Measurements from ENCODE around the gene PERM1.

PERM1 gene

DNA sequence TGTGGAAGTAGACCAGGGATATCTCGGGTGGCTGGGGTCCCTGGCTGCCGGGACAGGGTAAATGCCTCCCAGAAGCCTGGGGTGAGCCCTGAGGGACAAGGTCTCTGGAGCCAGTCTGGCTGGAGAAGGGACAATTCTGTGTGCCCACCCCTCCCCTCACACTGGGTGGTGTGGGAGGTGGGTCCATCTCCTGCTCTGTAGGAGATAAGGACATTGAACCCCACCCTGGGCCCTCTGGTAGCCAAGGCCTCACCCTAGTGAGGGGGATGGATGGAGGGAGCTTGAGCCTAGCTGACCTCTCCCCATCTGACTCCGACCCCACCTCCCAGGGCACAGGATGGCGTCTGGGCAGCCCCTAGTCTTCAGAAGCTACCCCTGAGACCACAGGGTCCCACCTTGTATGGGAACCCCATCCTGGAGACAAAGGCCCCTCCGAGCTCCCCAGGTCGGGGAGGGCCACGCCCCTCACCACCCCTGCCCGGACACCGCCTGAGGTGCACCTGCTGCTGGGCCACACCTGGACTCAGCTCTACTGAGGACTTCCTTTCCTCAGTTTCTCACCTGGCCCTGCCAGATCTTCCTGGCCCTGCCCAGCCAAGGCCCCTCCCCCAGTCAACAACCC lies 42.4 kb upstream of the PERM1 start:
- no peaks in the 10 kb centered on the region for H3K36me3 ChIP-seq (ENCODE audit: control insufficient read depth in 4 of 4, insufficient read depth in 4 of 4, low read length in 3 of 4)
- POLR2A ChIA-PET: no interaction called here

DNA sequence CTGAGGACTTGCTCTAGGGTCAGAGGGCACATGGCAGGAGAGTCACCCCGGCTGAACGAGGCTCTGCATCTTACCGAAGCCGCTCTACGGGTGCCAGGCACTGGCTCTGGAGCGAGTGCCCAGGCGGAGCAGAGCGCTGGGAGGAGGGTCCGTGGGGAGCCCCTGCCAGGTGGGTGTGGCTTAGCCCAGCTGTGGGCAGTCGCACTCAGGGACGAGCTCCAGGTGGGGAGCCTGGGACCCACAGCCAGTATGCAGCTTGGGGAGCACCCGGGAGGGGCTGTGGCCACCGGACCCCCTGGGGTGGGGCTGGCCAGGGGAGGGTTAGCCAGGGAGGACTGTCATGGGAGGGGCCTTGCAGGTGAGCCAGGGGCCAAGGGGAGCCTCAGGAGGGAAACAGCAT lies 41.8 kb upstream of the PERM1 start:
- ChIA-PET POLR2A (no interaction called here), CTCF (interaction anchor here (1.0 to 1.6 kb wide), 3 partner anchors 10 to 39 kb away, joined by 3 to 5 read pairs (median 3); no protein-coding TSS in a partner anchor)
- no peak overlapping the region for H3K27ac ChIP-seq (ENCODE audit: insufficient read depth in 1 of 2, low read depth in 1 of 2, low read length in 2 of 2, poor library complexity in 1 of 2, severe bottlenecking in 2 of 2)
- no peak for DNase-seq
- no peak overlapping the region for H3K4me3 ChIP-seq (ENCODE audit: control insufficient read depth in 1 of 7, extremely low read depth in 1 of 7, insufficient read depth in 4 of 7, low read depth in 2 of 7, low read length in 6 of 7)
- whole genome bisulfite sequencing (ENCODE audit: insufficient coverage): 83% methylated on average over 11 of the region's 13 CpGs
- no peaks in the 10 kb centered on the region for H3K36me3 ChIP-seq (ENCODE audit: control insufficient read depth in 4 of 4, insufficient read depth in 4 of 4, low read length in 3 of 4)
- H3K9me3 ChIP-seq (ENCODE audit: control extremely low read depth in 1 of 5, control insufficient read depth in 4 of 5, insufficient read depth in 2 of 5, low read depth in 1 of 5, low read length in 4 of 5): no peaks in the 10 kb centered on the region
- H3K27me3 ChIP-seq (replicated peaks in 2 of 5; ENCODE audit: control insufficient read depth in 4 of 5, insufficient read depth in 5 of 5, low read length in 4 of 5): peaks cover 0 to 46% (median 8%) of the 10 kb centered on the region in 5 experiments
- H3K4me1 ChIP-seq (ENCODE audit: control extremely low read depth in 1 of 4, control insufficient read depth in 4 of 4, insufficient read depth in 4 of 4, low read length in 3 of 4): peaks cover 0 to 19% (median 17%) of the 10 kb centered on the region in 4 experiments

More for the DNA sequence above, 42.4 kb upstream of the PERM1 start:
- H3K27ac ChIP-seq (ENCODE audit: insufficient read depth in 1 of 2, low read depth in 1 of 2, low read length in 2 of 2, poor library complexity in 1 of 2, severe bottlenecking in 2 of 2): no peak overlapping the region
- CTCF ChIA-PET: interaction anchor here (1.0 to 1.6 kb wide), 4 partner anchors 9 to 41 kb away, joined by 3 to 5 read pairs (median 4); no protein-coding TSS in a partner anchor
- H3K4me1 ChIP-seq (ENCODE audit: control extremely low read depth in 1 of 4, control insufficient read depth in 4 of 4, insufficient read depth in 4 of 4, low read length in 3 of 4): peaks cover 0 to 17% (median 14%) of the 10 kb centered on the region in 4 experiments
- no peaks in the 10 kb centered on the region for H3K9me3 ChIP-seq (ENCODE audit: control extremely low read depth in 1 of 5, control insufficient read depth in 4 of 5, insufficient read depth in 2 of 5, low read depth in 1 of 5, low read length in 4 of 5)
- H3K27me3 ChIP-seq (replicated peaks in 2 of 5; ENCODE audit: control insufficient read depth in 4 of 5, insufficient read depth in 5 of 5, low read length in 4 of 5): peaks cover 0 to 46% (median 8%) of the 10 kb centered on the region in 5 experiments
- 95% methylated on average over 8 of the region's 9 CpGs for WGBS (ENCODE audit: insufficient coverage)
- no peak for DNase-seq
- no peak overlapping the region for H3K4me3 ChIP-seq (ENCODE audit: control insufficient read depth in 1 of 7, extremely low read depth in 1 of 7, insufficient read depth in 4 of 7, low read depth in 2 of 7, low read length in 6 of 7)

DNA sequence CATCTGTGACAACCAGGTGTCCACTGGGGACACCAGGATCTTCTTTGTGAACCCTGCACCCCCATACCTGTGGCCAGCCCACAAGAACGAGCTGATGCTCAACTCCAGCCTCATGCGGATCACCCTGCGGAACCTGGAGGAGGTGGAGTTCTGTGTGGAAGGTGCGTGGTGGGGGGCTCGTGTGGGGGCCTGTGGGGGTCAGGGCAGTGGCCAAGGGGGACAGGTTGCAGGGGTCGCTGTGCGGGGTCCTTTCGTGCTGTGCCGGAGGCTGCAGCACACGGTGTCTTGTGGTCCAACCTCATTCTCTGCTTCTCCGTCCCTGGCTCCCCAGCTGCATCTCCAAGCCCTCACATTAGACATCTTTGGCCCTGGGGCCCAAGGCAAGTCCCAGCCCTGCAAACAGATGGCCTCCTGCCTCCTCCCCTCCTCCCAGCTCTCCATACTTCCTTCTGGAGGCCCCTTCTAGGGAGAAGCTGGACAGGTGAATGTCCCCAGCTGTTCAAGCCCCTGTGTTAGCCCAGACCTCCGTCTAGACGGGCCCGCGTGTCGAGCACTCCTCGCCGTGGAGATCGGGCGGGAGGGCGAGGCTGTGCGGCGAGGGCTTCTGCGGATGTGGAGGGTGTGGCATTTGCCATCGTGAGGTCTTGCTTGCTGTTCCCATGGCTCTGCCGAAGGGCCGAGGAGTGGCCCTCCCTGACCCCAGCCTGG lies 40.6 kb upstream of the PERM1 start:
- Histone ChIP-seq H3K27ac (ENCODE audit: insufficient read depth in 1 of 2, low read depth in 1 of 2, low read length in 2 of 2, poor library complexity in 1 of 2, severe bottlenecking in 2 of 2) (no peak overlapping the region), H3K36me3 (ENCODE audit: control insufficient read depth in 4 of 4, insufficient read depth in 4 of 4, low read length in 3 of 4) (no peaks in the 10 kb centered on the region), H3K9me3 (ENCODE audit: control extremely low read depth in 1 of 5, control insufficient read depth in 4 of 5, insufficient read depth in 2 of 5, low read depth in 1 of 5, low read length in 4 of 5) (no peaks in the 10 kb centered on the region), H3K27me3 (replicated peaks in 2 of 5; ENCODE audit: control insufficient read depth in 4 of 5, insufficient read depth in 5 of 5, low read length in 4 of 5) (peaks cover 0 to 45% (median 8%) of the 10 kb centered on the region in 5 experiments), H3K4me3 (ENCODE audit: control insufficient read depth in 1 of 7, extremely low read depth in 1 of 7, insufficient read depth in 4 of 7, low read depth in 2 of 7, low read length in 6 of 7) (no peak overlapping the region), H3K4me1 (ENCODE audit: control extremely low read depth in 1 of 4, control insufficient read depth in 4 of 4, insufficient read depth in 4 of 4, low read length in 3 of 4) (peaks cover 0 to 19% (median 17%) of the 10 kb centered on the region in 4 experiments)
- DNase-seq: no peak
- ChIA-PET POLR2A (no interaction called here), CTCF (interaction anchor here (0.9 kb wide), 1 partner anchor 13 kb away, joined by 4 read pairs; no protein-coding TSS in a partner anchor)
- 76% methylated on average over 24 of the region's 27 CpGs for WGBS (ENCODE audit: insufficient coverage)

DNA sequence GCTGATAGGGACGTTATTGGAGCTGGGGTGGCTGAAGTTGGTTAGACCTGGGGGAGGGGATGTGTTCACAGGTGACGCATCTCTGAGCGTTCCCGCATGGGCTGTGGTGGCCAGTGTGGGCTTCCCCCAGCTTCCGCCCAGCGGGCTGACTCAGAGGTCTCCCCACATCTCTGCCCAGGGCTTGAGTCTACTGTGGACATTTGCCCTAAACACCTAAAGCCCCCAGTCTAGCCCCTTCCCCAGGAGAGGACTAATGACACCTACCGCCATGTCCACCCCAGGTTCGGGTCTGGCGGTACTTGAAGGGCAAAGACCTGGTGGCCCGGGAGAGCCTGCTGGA lies 40.0 kb upstream of the PERM1 start:
- no peaks in the 10 kb centered on the region for H3K9me3 ChIP-seq (ENCODE audit: control extremely low read depth in 1 of 5, control insufficient read depth in 4 of 5, insufficient read depth in 2 of 5, low read depth in 1 of 5, low read length in 4 of 5)
- WGBS (ENCODE audit: insufficient coverage): 95% methylated on average over 8 of the region's 10 CpGs
- H3K36me3 ChIP-seq (ENCODE audit: control insufficient read depth in 4 of 4, insufficient read depth in 4 of 4, low read length in 3 of 4): no peaks in the 10 kb centered on the region
- POLR2A ChIA-PET: no interaction called here
- CTCF ChIA-PET: interaction anchor here (0.9 kb wide), 1 partner anchor 14 kb away, joined by 4 read pairs; no protein-coding TSS in a partner anchor
- H3K4me3 ChIP-seq (ENCODE audit: control insufficient read depth in 1 of 7, extremely low read depth in 1 of 7, insufficient read depth in 4 of 7, low read depth in 2 of 7, low read length in 6 of 7): no peak overlapping the region
- no peak overlapping the region for H3K27ac ChIP-seq (ENCODE audit: insufficient read depth in 1 of 2, low read depth in 1 of 2, low read length in 2 of 2, poor library complexity in 1 of 2, severe bottlenecking in 2 of 2)
- H3K4me1 ChIP-seq (ENCODE audit: control extremely low read depth in 1 of 4, control insufficient read depth in 4 of 4, insufficient read depth in 4 of 4, low read length in 3 of 4): peaks cover 0 to 19% (median 17%) of the 10 kb centered on the region in 4 experiments
- no peak for DNase-seq
- peaks cover 0 to 41% (median 8%) of the 10 kb centered on the region in 5 experiments for H3K27me3 ChIP-seq (replicated peaks in 2 of 5; ENCODE audit: control insufficient read depth in 4 of 5, insufficient read depth in 5 of 5, low read length in 4 of 5)

DNA sequence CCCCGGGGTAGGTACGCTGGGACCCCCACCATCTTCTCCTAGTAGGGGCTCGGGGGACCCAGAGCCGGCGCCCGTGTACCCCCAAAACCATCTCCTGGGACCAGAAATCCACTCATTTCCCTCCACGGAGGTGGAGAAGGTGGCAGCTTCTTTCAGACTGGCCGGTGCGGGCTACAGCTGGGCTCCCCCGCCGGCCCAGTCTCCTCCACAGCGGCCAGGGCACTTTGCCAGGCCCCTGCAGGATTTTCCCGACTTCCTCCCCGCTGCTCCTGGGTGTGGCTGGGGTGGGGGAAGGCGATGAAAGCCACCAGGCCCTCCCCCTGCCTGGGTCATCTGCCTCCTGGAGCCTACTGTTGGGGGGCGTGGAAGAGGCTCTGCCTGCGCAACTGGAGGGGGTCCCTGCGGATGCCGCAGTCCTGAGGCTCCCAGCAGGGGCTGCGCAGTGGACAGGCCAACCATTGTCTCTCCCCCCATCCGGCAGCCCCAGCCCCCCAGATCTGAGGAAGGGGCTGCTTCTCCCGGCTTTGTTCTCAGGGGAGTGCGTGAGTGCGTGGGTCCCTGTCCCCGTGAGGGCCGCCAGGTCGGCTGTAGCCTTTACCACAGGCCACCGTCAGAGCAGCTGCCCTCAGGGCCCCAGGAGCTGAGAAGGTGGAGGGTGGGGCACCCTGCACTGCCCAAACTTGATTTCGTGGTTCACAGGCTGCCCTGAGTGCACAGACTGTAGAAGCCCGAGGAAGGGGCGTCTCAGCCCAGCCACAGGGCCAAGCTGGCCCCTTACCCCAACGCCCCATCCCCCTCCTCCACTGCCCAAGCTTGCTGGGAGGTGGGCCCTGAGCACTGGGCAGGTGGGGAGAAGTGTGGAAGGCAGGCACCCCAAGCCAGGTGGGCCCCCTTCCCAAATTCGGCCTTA lies 39.4 kb upstream of the PERM1 start:
- DNase-seq: no peak
- ChIA-PET CTCF (interaction anchor here (1.0 kb wide), 1 partner anchor 10 kb away, joined by 4 read pairs; no protein-coding TSS in a partner anchor), POLR2A (no interaction called here)
- H3K9me3 ChIP-seq (ENCODE audit: control extremely low read depth in 1 of 5, control insufficient read depth in 4 of 5, insufficient read depth in 2 of 5, low read depth in 1 of 5, low read length in 4 of 5): no peaks in the 10 kb centered on the region
- H3K4me1 ChIP-seq (ENCODE audit: control extremely low read depth in 1 of 4, control insufficient read depth in 4 of 4, insufficient read depth in 4 of 4, low read length in 3 of 4): peaks cover 0 to 17% (median 16%) of the 10 kb centered on the region in 4 experiments
- peak overlapping the region in 1 of 7 experiments; percentile 38 for H3K4me3 ChIP-seq (ENCODE audit: control insufficient read depth in 1 of 7, extremely low read depth in 1 of 7, insufficient read depth in 4 of 7, low read depth in 2 of 7, low read length in 6 of 7)
- H3K27me3 ChIP-seq (replicated peaks in 2 of 5; ENCODE audit: control insufficient read depth in 4 of 5, insufficient read depth in 5 of 5, low read length in 4 of 5): peaks cover 0 to 37% (median 8%) of the 10 kb centered on the region in 5 experiments
- H3K27ac ChIP-seq (ENCODE audit: insufficient read depth in 1 of 2, low read depth in 1 of 2, low read length in 2 of 2, poor library complexity in 1 of 2, severe bottlenecking in 2 of 2): no peak overlapping the region
- WGBS (ENCODE audit: insufficient coverage): 22% methylated on average over 23 of the region's 33 CpGs
- no peaks in the 10 kb centered on the region for H3K36me3 ChIP-seq (ENCODE audit: control insufficient read depth in 4 of 4, insufficient read depth in 4 of 4, low read length in 3 of 4)

DNA sequence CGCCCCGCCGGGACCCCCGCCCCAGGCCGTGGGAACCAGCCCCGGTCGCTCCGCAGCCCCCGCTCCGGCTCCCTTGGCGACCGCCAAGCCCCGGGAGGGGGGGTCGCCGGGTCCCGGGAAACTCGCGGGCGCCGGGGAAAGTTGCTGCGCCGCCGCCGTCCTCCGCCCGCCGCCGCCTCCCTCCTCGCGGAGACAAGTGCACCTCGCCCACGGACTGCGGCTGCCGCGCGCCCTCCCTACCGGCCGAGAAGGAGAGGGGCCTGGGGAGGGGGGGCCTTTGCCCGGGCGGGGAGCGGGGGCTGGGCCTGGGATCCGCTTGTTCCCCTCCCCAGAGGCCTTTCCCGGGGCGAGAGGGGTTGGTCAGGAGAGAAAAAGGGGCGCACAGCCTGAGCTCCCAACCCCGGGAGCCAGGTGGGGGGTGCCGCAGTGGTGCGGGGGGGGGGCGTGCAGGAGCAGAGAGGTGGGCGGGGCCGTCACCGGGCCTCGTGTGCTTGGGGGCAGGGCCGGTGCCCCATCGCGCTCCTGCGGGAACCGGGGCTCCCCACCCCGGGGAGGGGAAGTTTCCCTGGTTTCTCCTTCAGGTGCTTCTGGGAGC lies 38.6 kb upstream of the PERM1 start:
- 0% methylated on average over 19 of the region's 59 CpGs for whole genome bisulfite sequencing (ENCODE audit: insufficient coverage)
- H3K9me3 ChIP-seq (ENCODE audit: control extremely low read depth in 1 of 5, control insufficient read depth in 4 of 5, insufficient read depth in 2 of 5, low read depth in 1 of 5, low read length in 4 of 5): no peaks in the 10 kb centered on the region
- peak overlapping the region; percentile 28 to 72 (median 61) for H3K4me3 ChIP-seq (ENCODE audit: control insufficient read depth in 1 of 7, extremely low read depth in 1 of 7, insufficient read depth in 4 of 7, low read depth in 2 of 7, low read length in 6 of 7)
- H3K4me1 ChIP-seq (ENCODE audit: control extremely low read depth in 1 of 4, control insufficient read depth in 4 of 4, insufficient read depth in 4 of 4, low read length in 3 of 4): peaks cover 0 to 17% (median 16%) of the 10 kb centered on the region in 4 experiments
- no peak overlapping the region for H3K27ac ChIP-seq (ENCODE audit: insufficient read depth in 1 of 2, low read depth in 1 of 2, low read length in 2 of 2, poor library complexity in 1 of 2, severe bottlenecking in 2 of 2)
- no peaks in the 10 kb centered on the region for H3K36me3 ChIP-seq (ENCODE audit: control insufficient read depth in 4 of 4, insufficient read depth in 4 of 4, low read length in 3 of 4)
- ChIA-PET CTCF (interaction anchor here (1.0 kb wide), 1 partner anchor 11 kb away, joined by 4 read pairs; no protein-coding TSS in a partner anchor), POLR2A (no interaction called here)
- peaks cover 0 to 37% (median 8%) of the 10 kb centered on the region in 5 experiments for H3K27me3 ChIP-seq (replicated peaks in 2 of 5; ENCODE audit: control insufficient read depth in 4 of 5, insufficient read depth in 5 of 5, low read length in 4 of 5)
- no peak for DNase-seq
